ENCODE results near the gene PCIF1. TPM values are rescaled to one million over a fixed set of nuclear protein-coding genes. Genes with fewer than 3 reads are reported as not detected.
"Not testable (repeated sequence)": the region's sequence is repeated elsewhere in the genome, so short reads cannot be mapped to it uniquely, and the experiment has no call there.

PCIF1 gene
- total and polyA plus RNA-seq, 9 donors = 9.4 to 31.7 (median 26.9) TPM

- WGBS (ENCODE audit: insufficient coverage) = no CpG with 5 or more reads among the region's 4 CpGs
- DNase-seq = no peak
- H3K27ac ChIP-seq (ENCODE audit: low read length) = no peak overlapping the region
- H3K27me3 ChIP-seq (ENCODE audit: control insufficient read depth, insufficient read depth, low read length) = no peaks in the 10 kb centered on the region
- H3K4me3 ChIP-seq (ENCODE audit: low read length) = no peak overlapping the region
- H3K9me3 ChIP-seq (replicated peaks; ENCODE audit: control insufficient read depth, low read depth, low read length) = no peaks in the 10 kb centered on the region
- H3K36me3 ChIP-seq (ENCODE audit: control insufficient read depth, insufficient read depth, low read length) = peaks cover 64% of the 10 kb centered on the region
- H3K4me1 ChIP-seq (ENCODE audit: control insufficient read depth, insufficient read depth, low read length) = peaks cover 23% of the 10 kb centered on the region
Measured at GRCh38 chr20:45892828-45893500, 41.5 kb upstream of the PCIF1 start.

- Histone ChIP-seq H3K4me3 (ENCODE audit: low read length) (no peak overlapping the region), H3K27me3 (ENCODE audit: control insufficient read depth, insufficient read depth, low read length) (no peaks in the 10 kb centered on the region), H3K4me1 (ENCODE audit: control insufficient read depth, insufficient read depth, low read length) (peaks cover 18% of the 10 kb centered on the region), H3K9me3 (replicated peaks; ENCODE audit: control insufficient read depth, low read depth, low read length) (no peaks in the 10 kb centered on the region), H3K36me3 (ENCODE audit: control insufficient read depth, insufficient read depth, low read length) (peaks cover 64% of the 10 kb centered on the region), H3K27ac (ENCODE audit: low read length) (no peak overlapping the region)
- WGBS (ENCODE audit: insufficient coverage) = 83% methylated on average over 1 of the region's 4 CpGs
- no peak for DNase-seq
Measured at GRCh38 chr20:45893831-45894230, 40.7 kb upstream of the PCIF1 start.

GRCh38 chr20:45894797-45895196 lies 39.7 kb upstream of the PCIF1 start:
- H3K9me3 ChIP-seq (replicated peaks; ENCODE audit: control insufficient read depth, low read depth, low read length) = no peaks in the 10 kb centered on the region
- H3K27me3 ChIP-seq (ENCODE audit: control insufficient read depth, insufficient read depth, low read length) = no peaks in the 10 kb centered on the region
- no peak overlapping the region for H3K4me3 ChIP-seq (ENCODE audit: low read length)
- WGBS (ENCODE audit: insufficient coverage) = no CpG with 5 or more reads among the region's 12 CpGs
- no peak for DNase-seq
- H3K36me3 ChIP-seq (ENCODE audit: control insufficient read depth, insufficient read depth, low read length) = peaks cover 68% of the 10 kb centered on the region
- peaks cover 12% of the 10 kb centered on the region for H3K4me1 ChIP-seq (ENCODE audit: control insufficient read depth, insufficient read depth, low read length)
- H3K27ac ChIP-seq (ENCODE audit: low read length) = no peak overlapping the region

GRCh38 chr20:45896641-45897161 lies 37.8 kb upstream of the PCIF1 start:
- H3K27me3 ChIP-seq (ENCODE audit: control insufficient read depth, insufficient read depth, low read length) = no peaks in the 10 kb centered on the region
- WGBS (ENCODE audit: insufficient coverage) = 92% methylated on average over 9 of the region's 14 CpGs
- H3K4me3 ChIP-seq (ENCODE audit: low read length) = no peak overlapping the region
- H3K4me1 ChIP-seq (ENCODE audit: control insufficient read depth, insufficient read depth, low read length) = peaks cover 6% of the 10 kb centered on the region
- no peak overlapping the region for H3K27ac ChIP-seq (ENCODE audit: low read length)
- H3K9me3 ChIP-seq (replicated peaks; ENCODE audit: control insufficient read depth, low read depth, low read length) = no peaks in the 10 kb centered on the region
- DNase-seq = no peak
- H3K36me3 ChIP-seq (ENCODE audit: control insufficient read depth, insufficient read depth, low read length) = peaks cover 68% of the 10 kb centered on the region

GRCh38 chr20:45897289-45897688 lies 37.2 kb upstream of the PCIF1 start:
- Histone ChIP-seq H3K27ac (ENCODE audit: low read length) (no peak overlapping the region), H3K4me1 (ENCODE audit: control insufficient read depth, insufficient read depth, low read length) (peaks cover under 1% of the 10 kb centered on the region), H3K4me3 (ENCODE audit: low read length) (no peak overlapping the region), H3K27me3 (ENCODE audit: control insufficient read depth, insufficient read depth, low read length) (no peaks in the 10 kb centered on the region), H3K36me3 (ENCODE audit: control insufficient read depth, insufficient read depth, low read length) (peaks cover 68% of the 10 kb centered on the region), H3K9me3 (replicated peaks; ENCODE audit: control insufficient read depth, low read depth, low read length) (no peaks in the 10 kb centered on the region)
- no peak for DNase-seq
- WGBS (ENCODE audit: insufficient coverage) = no CpG with 5 or more reads among the region's 2 CpGs

GRCh38 chr20:45897692-45898091 lies 36.8 kb upstream of the PCIF1 start:
- Histone ChIP-seq H3K9me3 (replicated peaks; ENCODE audit: control insufficient read depth, low read depth, low read length) (no peaks in the 10 kb centered on the region), H3K4me1 (ENCODE audit: control insufficient read depth, insufficient read depth, low read length) (no peaks in the 10 kb centered on the region), H3K27me3 (ENCODE audit: control insufficient read depth, insufficient read depth, low read length) (no peaks in the 10 kb centered on the region), H3K4me3 (ENCODE audit: low read length) (no peak overlapping the region), H3K27ac (ENCODE audit: low read length) (no peak overlapping the region), H3K36me3 (ENCODE audit: control insufficient read depth, insufficient read depth, low read length) (peaks cover 66% of the 10 kb centered on the region)
- no peak for DNase-seq
- 96% methylated on average over 7 of the region's 7 CpGs for WGBS (ENCODE audit: insufficient coverage)

- no peak for DNase-seq
- Histone ChIP-seq H3K9me3 (replicated peaks; ENCODE audit: control insufficient read depth, low read depth, low read length) (no peaks in the 10 kb centered on the region), H3K36me3 (ENCODE audit: control insufficient read depth, insufficient read depth, low read length) (peaks cover 60% of the 10 kb centered on the region), H3K4me3 (ENCODE audit: low read length) (no peak overlapping the region), H3K4me1 (ENCODE audit: control insufficient read depth, insufficient read depth, low read length) (no peaks in the 10 kb centered on the region), H3K27ac (ENCODE audit: low read length) (no peak overlapping the region), H3K27me3 (ENCODE audit: control insufficient read depth, insufficient read depth, low read length) (no peaks in the 10 kb centered on the region)
- 72% methylated on average over 10 of the region's 12 CpGs for WGBS (ENCODE audit: insufficient coverage)
Measured at GRCh38 chr20:45898285-45898684, 36.2 kb upstream of the PCIF1 start.

- H3K9me3 ChIP-seq (replicated peaks; ENCODE audit: control insufficient read depth, low read depth, low read length) = no peaks in the 10 kb centered on the region
- H3K4me1 ChIP-seq (ENCODE audit: control insufficient read depth, insufficient read depth, low read length) = no peaks in the 10 kb centered on the region
- DNase-seq = no peak
- no peak overlapping the region for H3K4me3 ChIP-seq (ENCODE audit: low read length)
- 100% methylated on average over 1 of the region's 13 CpGs for WGBS (ENCODE audit: insufficient coverage)
- no peaks in the 10 kb centered on the region for H3K27me3 ChIP-seq (ENCODE audit: control insufficient read depth, insufficient read depth, low read length)
- peaks cover 51% of the 10 kb centered on the region for H3K36me3 ChIP-seq (ENCODE audit: control insufficient read depth, insufficient read depth, low read length)
- H3K27ac ChIP-seq (ENCODE audit: low read length) = no peak overlapping the region
Measured at GRCh38 chr20:45899046-45899835, 35.2 kb upstream of the PCIF1 start.

- H3K4me1 ChIP-seq (ENCODE audit: control insufficient read depth, insufficient read depth, low read length); H3K27me3 ChIP-seq (ENCODE audit: control insufficient read depth, insufficient read depth, low read length); DNase-seq; H3K27ac ChIP-seq (ENCODE audit: low read length); H3K4me3 ChIP-seq (ENCODE audit: low read length); H3K9me3 ChIP-seq (replicated peaks; ENCODE audit: control insufficient read depth, low read depth, low read length): not testable (repeated sequence)
- 100% methylated on average over 1 of the region's 6 CpGs for WGBS (ENCODE audit: insufficient coverage)
- peaks cover 30% of the 10 kb centered on the region for H3K36me3 ChIP-seq (ENCODE audit: control insufficient read depth, insufficient read depth, low read length)
Measured at GRCh38 chr20:45901332-45901731, 33.2 kb upstream of the PCIF1 start.

- WGBS (ENCODE audit: insufficient coverage) = 85% methylated on average over 5 of the region's 14 CpGs
- Histone ChIP-seq H3K27me3 (ENCODE audit: control insufficient read depth, insufficient read depth, low read length) (no peaks in the 10 kb centered on the region), H3K4me1 (ENCODE audit: control insufficient read depth, insufficient read depth, low read length) (peaks cover 8% of the 10 kb centered on the region), H3K27ac (ENCODE audit: low read length) (no peak overlapping the region), H3K9me3 (replicated peaks; ENCODE audit: control insufficient read depth, low read depth, low read length) (no peaks in the 10 kb centered on the region), H3K36me3 (ENCODE audit: control insufficient read depth, insufficient read depth, low read length) (peaks cover 23% of the 10 kb centered on the region), H3K4me3 (ENCODE audit: low read length) (no peak overlapping the region)
- no peak for DNase-seq
Measured at GRCh38 chr20:45902199-45902701, 32.2 kb upstream of the PCIF1 start.
